Right lobe of liver (tissue), 6 donors: ENCODE results near the gene RASA4. TPM values are rescaled to one million over a fixed set of nuclear protein-coding genes. Genes with fewer than 3 reads are reported as not detected.
A peak's percentile ranks its signal among the peaks of the same experiment; 100 is the strongest.
"Not testable (repeated sequence)": the region's sequence is repeated elsewhere in the genome, so short reads cannot be mapped to it uniquely, and the experiment has no call there.

Experiments
- ATAC-seq, 4 donors: fragments of 200-7000 bp; cut with Tn5 transposase; one replicate each; pipeline ENCODE4 v1.9.1; 2020; ENCODE audit warnings: mild to moderate bottlenecking in 4 of 4, moderate library complexity in 4 of 4
- DNase-seq, 3 donors: peaks; one replicate each; pipeline ENCODE4 v3.0.0-alpha.2; 2020
- H3K27ac ChIP-seq, 3 donors: fragments of 200-600 bp; one replicate each; pipeline ENCODE4 v1.8.0; 2022
- H3K27me3 ChIP-seq, 2 donors: fragments of 200-600 bp; one replicate each; pipeline ENCODE4 v1.8.0; 2022
- H3K36me3 ChIP-seq, 4 donors: fragments of 200-600 bp; sonication (generic) in 1 of 4; one replicate each; pipeline versions ENCODE4 v1.5.1 to v1.8.0; 2017 to 2022; ENCODE audit warnings: control low read depth in 1 of 4
- H3K4me1 ChIP-seq, 4 donors: fragments of 200-600 bp; sonication (generic) in 1 of 4; one replicate each; pipeline versions ENCODE4 v1.5.1 to v1.8.0; 2017 to 2022; ENCODE audit warnings: control low read depth in 1 of 4
- H3K4me3 ChIP-seq, 3 donors: fragments of 200-600 bp; one replicate each; pipeline ENCODE4 v1.8.0; 2022
- H3K9me3 ChIP-seq, 4 donors: fragments of 200-600 bp; sonication (generic) in 1 of 4; one replicate each; pipeline versions ENCODE4 v1.5.1 to v1.8.0; 2017 to 2022; ENCODE audit warnings: control low read depth in 1 of 4
- WGBS: methylation state at CpG from one replicate; pipeline ENCODE4 v1.1.6; 2018; ENCODE audit warnings: low coverage, low lambda C conversion rate; ENCODE audit not compliant: insufficient coverage; ENCODE audit errors: missing lambda C conversion rate; 5-methylcytosine and 5-hydroxymethylcytosine counted together
- intact Hi-C, 2 donors: fragments of 100-400 bp; cut with DNase I; formaldehyde crosslinking; loops; one replicate each; pipeline versions ENCODE4 v1.11.2 to v1.14.1; 2022
- total RNA-seq, 6 experiments: library from RNA; depleted of rRNA in 2 of 6; stranded (reverse); fragments of >200 nt in 2 of 6; fragmentation: NEBNext Ultra II Directional in 3 of 6; extraction: Animal tissue kit (Norgen Biotek cat#: 25700) in 3 of 6; gene quantifications; one replicate each; pipeline versions ENCODE4 v1.1.0 to v1.2.4, GENCODE V29; 2016 to 2023
- donor health status: DM: no; HTN: yes; CAD: no.
- donor health status: DM: no; HTN: no; CAD: no.
- donor health status: DM: no; HTN: no; CAD: no.
- donor health status: DM: no; HTN: yes; CAD: no.
- donor health status: DM: no; HTN: yes; CAD: no.

RASA4 gene
- total RNA-seq, 6 experiments from 2014 or later: 1.9 to 10.5 (median 7.2) TPM

DNA sequence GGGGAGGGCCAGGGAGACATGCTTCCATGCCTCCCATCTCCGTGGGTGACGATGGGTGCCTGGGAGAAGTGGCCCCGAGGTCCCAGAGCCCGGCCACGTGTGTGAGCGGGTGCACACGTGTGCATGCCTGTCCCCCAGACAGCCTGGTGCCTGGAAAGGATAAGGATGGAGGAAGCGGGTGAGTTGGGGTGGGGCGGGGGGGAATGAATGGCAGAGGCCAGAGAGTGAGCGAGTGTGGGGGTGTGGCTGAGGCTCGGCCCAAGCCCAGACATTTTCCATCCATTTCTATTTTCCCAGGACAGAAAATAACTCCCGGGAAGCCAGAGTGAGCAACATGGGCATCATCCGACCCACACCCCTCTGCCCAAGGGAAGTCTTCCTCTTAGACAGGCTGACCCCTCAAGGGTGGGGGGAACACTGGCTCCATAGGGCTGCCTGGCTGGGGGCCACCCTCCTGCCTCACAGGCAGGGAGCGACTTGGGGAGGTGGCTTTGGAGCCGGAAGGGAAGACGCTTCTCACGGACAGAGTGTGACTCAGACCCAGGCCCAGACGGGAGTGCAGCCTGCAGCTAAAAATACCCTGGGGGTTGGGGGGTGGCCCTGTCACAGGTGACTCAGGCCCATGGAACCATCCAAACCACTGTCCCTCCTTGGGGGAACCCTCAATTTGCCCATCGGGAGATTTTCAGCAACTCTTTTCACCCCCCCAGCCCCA lies 12.0 kb downstream of the RASA4 start:
- H3K4me1 ChIP-seq, H3K36me3 ChIP-seq, H3K27ac ChIP-seq, DNase-seq, H3K9me3 ChIP-seq, intact Hi-C loops, H3K27me3 ChIP-seq, H3K4me3 ChIP-seq: not testable (repeated sequence)
- peak; percentile 24 to 50 (median 32) for ATAC-seq
- no CpG with 5 or more reads among the region's 19 CpGs for WGBS

GRCh38 chr7:102602317-102602716 lies 14.2 kb downstream of the RASA4 start:
- H3K36me3 ChIP-seq, intact Hi-C loops, H3K4me1 ChIP-seq, DNase-seq, H3K27ac ChIP-seq, H3K9me3 ChIP-seq, H3K4me3 ChIP-seq, H3K27me3 ChIP-seq: not testable (repeated sequence)
- no CpG with 5 or more reads among the region's 12 CpGs for WGBS
- peak in 2 of 4 donors; percentile 28 to 47 for ATAC-seq

DNA sequence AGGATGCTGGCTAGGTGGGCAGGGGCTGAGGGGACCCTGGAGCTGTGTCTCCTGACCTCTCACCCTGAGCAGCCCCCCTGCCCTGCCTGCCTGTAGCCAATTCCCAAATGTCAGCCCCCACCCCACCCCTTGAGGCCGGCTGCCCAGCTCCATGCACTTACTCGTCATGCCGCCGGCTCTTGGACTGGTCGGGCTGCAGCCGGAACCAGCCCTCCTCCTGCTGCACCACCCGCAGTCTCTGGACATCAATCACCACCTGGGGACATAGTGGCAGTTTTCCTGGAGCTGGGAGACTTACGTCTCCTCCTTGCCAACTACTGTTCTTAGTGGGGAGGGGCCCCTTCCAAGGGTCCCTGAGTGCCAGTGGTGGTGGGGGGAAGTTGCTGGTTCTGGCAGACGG lies 16.9 kb downstream of the RASA4 start:
- ATAC-seq: peak in 2 of 4 donors; percentile 4
- H3K27me3 ChIP-seq, H3K9me3 ChIP-seq, H3K4me3 ChIP-seq, DNase-seq, H3K36me3 ChIP-seq, H3K4me1 ChIP-seq, H3K27ac ChIP-seq, intact Hi-C loops: not testable (repeated sequence)
- WGBS: no CpG with 5 or more reads among the region's 9 CpGs

GRCh38 chr7:102596036-102596435 lies 20.5 kb downstream of the RASA4 start:
- intact Hi-C loops, H3K27me3 ChIP-seq, H3K27ac ChIP-seq, H3K4me1 ChIP-seq, H3K4me3 ChIP-seq, ATAC-seq, H3K36me3 ChIP-seq, H3K9me3 ChIP-seq: not testable (repeated sequence)
- no CpG with 5 or more reads among the region's 10 CpGs for WGBS
- peak in 1 of 3 donors; percentile 22 for DNase-seq

GRCh38 chr7:102593637-102594334 lies 22.8 kb downstream of the RASA4 start:
- H3K27me3 ChIP-seq, H3K4me1 ChIP-seq, H3K4me3 ChIP-seq, H3K36me3 ChIP-seq, DNase-seq, intact Hi-C loops, H3K9me3 ChIP-seq, H3K27ac ChIP-seq: not testable (repeated sequence)
- ATAC-seq: peak; percentile 25 to 59 (median 40)
- no CpG with 5 or more reads among the region's 68 CpGs for WGBS

- H3K27ac ChIP-seq, H3K9me3 ChIP-seq, H3K4me3 ChIP-seq, H3K36me3 ChIP-seq, H3K4me1 ChIP-seq, intact Hi-C loops, H3K27me3 ChIP-seq: not testable (repeated sequence)
- ATAC-seq: peak; percentile 71 to 81 (median 75)
- 9% methylated on average over 3 of the region's 26 CpGs for WGBS
- DNase-seq: peak; percentile 13 to 64 (median 55)
These were observed 24.0 kb downstream of the RASA4 start for GRCh38 chr7:102592477-102593019.

DNA sequence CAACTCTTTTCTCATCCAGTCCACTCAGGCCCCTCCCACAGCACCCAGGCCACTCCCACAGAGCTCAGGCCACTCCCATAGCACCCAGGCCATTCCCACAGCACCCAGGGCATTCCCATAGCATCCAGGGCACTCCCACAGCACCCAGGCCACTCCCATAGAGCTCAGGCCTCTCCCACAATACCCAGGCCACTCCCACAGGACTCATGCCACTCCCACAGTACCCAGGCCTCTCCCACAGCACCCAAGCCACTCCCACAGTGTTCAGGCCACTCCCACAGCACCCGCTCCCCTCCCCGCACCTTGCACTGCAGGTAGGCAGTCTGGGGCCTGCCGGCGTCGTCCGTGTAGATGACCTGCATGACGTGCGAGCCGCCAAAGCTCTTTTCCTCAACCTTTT lies 26.7 kb downstream of the RASA4 start:
- H3K36me3 ChIP-seq, H3K4me1 ChIP-seq, H3K4me3 ChIP-seq, DNase-seq, H3K27ac ChIP-seq, H3K9me3 ChIP-seq, intact Hi-C loops, H3K27me3 ChIP-seq: not testable (repeated sequence)
- peak; percentile 45 to 66 (median 56) for ATAC-seq
- WGBS: no CpG with 5 or more reads among the region's 9 CpGs

DNA sequence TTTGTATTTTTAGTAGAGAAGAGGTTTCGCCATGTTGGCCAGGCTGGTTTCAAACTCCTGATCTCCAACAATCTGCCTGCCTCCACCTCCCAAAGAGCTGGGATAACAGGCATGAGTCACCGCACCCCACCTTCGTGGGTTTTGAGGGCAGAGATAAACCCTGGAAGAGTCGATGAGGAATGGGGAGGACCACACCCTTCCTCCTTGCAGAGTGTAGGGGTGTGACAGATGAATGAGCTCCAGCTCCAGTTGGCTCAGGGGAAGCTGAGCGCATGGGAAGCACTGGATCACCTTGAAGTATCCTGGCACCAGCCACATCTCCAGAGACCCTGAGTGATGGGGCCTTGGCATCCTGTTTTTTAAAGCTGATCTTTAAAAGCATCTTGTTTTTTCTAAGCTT lies 33.1 kb downstream of the RASA4 start:
- WGBS: no CpG with 5 or more reads among the region's 5 CpGs
- H3K9me3 ChIP-seq, intact Hi-C loops, ATAC-seq, H3K27me3 ChIP-seq, H3K4me1 ChIP-seq, H3K27ac ChIP-seq, H3K4me3 ChIP-seq, H3K36me3 ChIP-seq, DNase-seq: not testable (repeated sequence)

DNA sequence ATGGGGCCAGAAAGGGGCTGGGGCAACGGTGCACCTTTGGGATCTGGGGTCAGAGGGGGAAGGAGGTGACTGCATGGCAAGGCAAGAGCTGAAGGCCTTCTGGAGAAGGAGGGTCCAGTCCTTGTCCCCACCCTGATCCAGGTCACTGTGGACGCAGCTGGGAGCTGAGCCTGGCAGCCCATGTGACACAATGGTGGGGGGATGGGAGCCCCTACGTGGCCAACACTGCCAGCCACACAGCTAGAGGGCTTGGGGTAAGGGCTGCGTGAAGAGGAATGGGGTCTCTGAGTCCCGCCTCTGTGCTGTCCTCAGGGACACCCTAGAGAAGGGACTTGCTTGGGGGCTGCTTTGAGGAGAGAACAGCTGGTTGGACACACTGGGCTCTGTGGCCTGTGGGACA lies 34.8 kb downstream of the RASA4 start:
- peak in 1 of 4 donors; percentile 1 for ATAC-seq
- H3K27me3 ChIP-seq, H3K27ac ChIP-seq, H3K4me3 ChIP-seq, H3K9me3 ChIP-seq, H3K4me1 ChIP-seq, intact Hi-C loops, H3K36me3 ChIP-seq, DNase-seq: not testable (repeated sequence)
- no CpG with 5 or more reads among the region's 5 CpGs for WGBS

DNA sequence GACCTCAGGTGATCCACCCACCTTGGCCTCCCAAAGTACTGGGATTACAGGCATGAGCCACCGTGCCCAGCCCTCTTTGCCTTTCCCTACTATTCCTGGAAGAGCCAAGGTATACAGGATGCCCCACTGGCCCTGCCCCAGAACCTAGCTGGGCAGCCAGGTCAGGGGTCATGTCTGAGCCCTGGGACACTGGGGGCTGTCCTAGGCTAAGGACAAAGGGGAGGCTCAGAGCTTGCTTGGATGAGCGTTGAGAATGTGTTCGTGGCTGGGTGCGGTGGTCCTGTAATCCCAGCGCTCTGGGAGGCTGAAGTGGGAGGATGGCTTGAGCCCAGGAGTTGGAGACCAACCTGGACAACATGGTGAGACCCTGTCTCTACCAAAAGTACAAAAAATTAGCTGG lies 38.1 kb downstream of the RASA4 start:
- ATAC-seq: peak in 3 of 4 donors; percentile 6 to 10 (median 7)
- peak in 2 of 3 donors; percentile 43 to 50 for DNase-seq
- 82% methylated on average over 5 of the region's 5 CpGs for WGBS

DNA sequence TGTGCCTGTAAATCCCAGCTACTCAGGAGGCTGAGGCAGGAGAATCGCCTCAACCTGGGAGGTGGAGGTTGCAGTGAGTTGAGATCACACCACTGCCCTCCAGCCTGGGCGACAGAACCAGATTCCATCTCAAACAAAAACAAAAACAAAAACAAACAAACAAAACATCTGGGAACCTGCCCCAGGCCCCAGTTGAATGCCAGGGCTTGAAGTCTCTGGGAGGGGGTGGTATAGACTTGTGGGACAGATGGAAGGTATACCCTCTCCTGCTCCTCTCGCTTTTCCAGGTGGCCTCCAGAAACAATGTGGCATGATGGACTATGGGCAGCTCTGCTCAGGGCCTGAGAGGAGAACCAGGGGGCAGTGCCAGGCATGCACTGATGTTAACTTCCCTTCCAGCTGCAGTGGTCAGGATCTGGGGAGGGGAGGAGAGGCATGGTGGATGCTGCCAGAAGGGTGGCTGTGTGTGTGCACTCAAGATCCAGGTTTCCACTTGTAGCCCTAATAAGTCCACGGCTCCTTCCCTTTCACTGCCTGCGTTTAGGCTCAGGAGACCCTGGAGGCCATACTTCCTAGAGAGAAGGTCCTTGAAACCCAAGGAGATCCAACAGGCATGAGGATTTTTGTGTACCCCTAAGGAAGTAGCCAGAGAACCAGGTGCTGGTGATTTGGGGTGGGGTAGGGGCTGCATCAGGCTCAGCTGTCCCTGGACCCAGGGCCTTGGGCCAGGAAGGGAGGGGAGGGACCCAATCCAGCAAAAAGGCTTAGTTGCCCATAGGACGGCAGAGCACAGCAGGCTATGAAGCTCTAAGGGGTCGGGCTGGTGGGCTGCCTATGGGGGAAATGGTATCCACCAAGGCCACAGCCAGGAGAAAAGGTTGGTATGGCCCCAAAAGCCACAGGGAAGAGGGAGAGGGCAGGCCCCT lies 39.0 kb downstream of the RASA4 start:
- H3K27ac ChIP-seq, intact Hi-C loops, H3K27me3 ChIP-seq, H3K4me3 ChIP-seq, H3K4me1 ChIP-seq, H3K9me3 ChIP-seq, H3K36me3 ChIP-seq: not testable (repeated sequence)
- WGBS: 71% methylated on average over 4 of the region's 7 CpGs
- ATAC-seq: peak in 1 of 4 donors; percentile 5
- peak in 2 of 3 donors; percentile 23 to 43 for DNase-seq

More for the DNA sequence above, 38.1 kb downstream of the RASA4 start:
- H3K4me1 ChIP-seq, H3K36me3 ChIP-seq, H3K4me3 ChIP-seq, H3K27ac ChIP-seq, intact Hi-C loops, H3K27me3 ChIP-seq, H3K9me3 ChIP-seq: not testable (repeated sequence)
